H1 (cell line): ENCODE results near the gene LAMB1. TPM values are rescaled to one million over a fixed set of nuclear protein-coding genes. Genes with fewer than 3 reads are reported as not detected.

Experiments
- TCF12 ChIP-seq: IDR thresholded peaks from 2 replicates; pipeline ENCODE4 v1.6.1; 2011; ENCODE audit warnings: low read depth, mild to moderate bottlenecking, low read length
- polyA plus RNA-seq, 7 experiments: library from polyadenylated mRNA; depleted of rRNA in 3 of 7; stranded (reverse) in 5 of 7; unstranded in 2 of 7; fragments of >200 nt in 5 of 7; fragments of 200-250 nt in 2 of 7; gene quantifications; 1 replicate in 5 of 7; 2 replicates in 1 of 7; 4 replicates in 1 of 7; pipeline versions ENCODE4 v1.2.1 to v1.2.3, GENCODE V29; 2011 to 2013; ENCODE audit warnings: missing spikeins in 2 of 7, mixed read lengths in 2 of 7
- total RNA-seq: library from RNA; stranded (reverse); fragmentation: NEBNext Ultra II Directional; extraction: Animal tissue kit (Norgen Biotek cat#: 25700); gene quantifications from 2 replicates; pipeline ENCODE4 v1.2.1, GENCODE V29; 2021

Gene LAMB1
- total and polyA plus RNA-seq, 2 of the 8 experiments (the other 6 are each of a cell fraction or from before 2014, with no cell fraction given), result 31.9 to 38.5 TPM

- no peak for TF ChIP-seq TCF12
Observed at GRCh38 chr7:108020585-108020984, 17.6 kb upstream of the LAMB1 start (continued).
